Mesenchymal stem cell (in vitro differentiated cells and primary cell): ENCODE results near the gene OSBPL3.

ENCODE experiments used
- DNase-seq: peaks from one replicate; pipeline ENCODE4 v3.0.0-alpha.2; 2013
- H2AFZ ChIP-seq: one replicate; pipeline ENCODE4 v1.6.1; 2013; ENCODE audit warnings: low read depth, mild to moderate bottlenecking, control low read depth, inconsistent platforms, low read length, moderate library complexity
- H2AK5ac ChIP-seq: 2 replicates; pipeline ENCODE4 v1.6.1; 2013; ENCODE audit warnings: low read length, moderate library complexity, mild to moderate bottlenecking, inconsistent platforms; ENCODE audit not compliant: severe bottlenecking
- H2BK120ac ChIP-seq: one replicate; pipeline ENCODE4 v1.6.1; 2013; ENCODE audit warnings: low read depth, mild to moderate bottlenecking, inconsistent platforms, low read length, moderate library complexity
- H2BK12ac ChIP-seq, 2 experiments: one replicate each; pipeline ENCODE4 v1.6.1; 2013; ENCODE audit warnings: inconsistent platforms in 2 of 2, low read length in 2 of 2, mild to moderate bottlenecking in 2 of 2, moderate library complexity in 2 of 2, control low read depth in 1 of 2
- H2BK15ac ChIP-seq: one replicate; pipeline ENCODE4 v1.6.1; 2013; ENCODE audit warnings: mild to moderate bottlenecking, low read depth, inconsistent platforms; ENCODE audit not compliant: poor library complexity, severe bottlenecking
- H2BK5ac ChIP-seq: 2 replicates; pipeline ENCODE4 v1.6.1; 2013; ENCODE audit warnings: low read depth, mild to moderate bottlenecking, low read length, control low read depth, inconsistent platforms; ENCODE audit not compliant: poor library complexity, severe bottlenecking
- H3K14ac ChIP-seq, 2 experiments: one replicate each; pipeline ENCODE4 v1.6.1; 2013; ENCODE audit warnings: inconsistent platforms in 2 of 2, low read length in 2 of 2, control low read depth in 1 of 2, mild to moderate bottlenecking in 1 of 2, moderate library complexity in 1 of 2
- H3K18ac ChIP-seq, 2 experiments: one replicate each; pipeline ENCODE4 v1.6.1; 2013; ENCODE audit warnings: inconsistent platforms in 2 of 2, low read length in 2 of 2, control low read depth in 1 of 2, low read depth in 1 of 2, mild to moderate bottlenecking in 1 of 2
- H3K23ac ChIP-seq, 2 experiments: one replicate each; pipeline ENCODE4 v1.6.1; 2013; ENCODE audit warnings: inconsistent platforms in 2 of 2, low read length in 2 of 2, mild to moderate bottlenecking in 2 of 2, moderate library complexity in 2 of 2, control low read depth in 1 of 2
- H3K27ac ChIP-seq: 2 replicates; pipeline ENCODE4 v1.5.1; 2013; ENCODE audit warnings: mild to moderate bottlenecking, moderate library complexity, low read length, control low read depth, inconsistent platforms; ENCODE audit not compliant: poor library complexity, severe bottlenecking
- H3K27me3 ChIP-seq, 2 experiments: 2 replicates each; pipeline versions ENCODE4 v1.6.1 to v1.7.0; 2013; ENCODE audit warnings: low read length in 2 of 2, mild to moderate bottlenecking in 2 of 2, moderate library complexity in 2 of 2, control low read depth in 1 of 2, inconsistent platforms in 1 of 2; ENCODE audit not compliant: control insufficient read depth in 1 of 2, insufficient read depth in 1 of 2
- H3K36me3 ChIP-seq, 2 experiments: 2 replicates each; pipeline versions ENCODE4 v1.6.1 to v1.7.0; 2013; ENCODE audit warnings: low read length in 2 of 2, control low read depth in 1 of 2, inconsistent platforms in 1 of 2, low read depth in 1 of 2, mild to moderate bottlenecking in 1 of 2; ENCODE audit not compliant: insufficient read depth in 2 of 2, control insufficient read depth in 1 of 2
- H3K4ac ChIP-seq, 2 experiments: one replicate each; pipeline ENCODE4 v1.6.1; 2013; ENCODE audit warnings: inconsistent platforms in 2 of 2, low read length in 2 of 2, mild to moderate bottlenecking in 2 of 2, moderate library complexity in 2 of 2, control low read depth in 1 of 2, low read depth in 1 of 2
- H3K4me1 ChIP-seq: 2 replicates; pipeline ENCODE4 v1.6.1; 2013; ENCODE audit warnings: low read depth, low read length, control low read depth; ENCODE audit not compliant: control insufficient read depth, insufficient read depth
- H3K4me2 ChIP-seq: 2 replicates; pipeline ENCODE4 v1.6.1; 2013; ENCODE audit warnings: low read length, mild to moderate bottlenecking, inconsistent platforms; ENCODE audit not compliant: poor library complexity, severe bottlenecking
- H3K4me3 ChIP-seq, 2 experiments: 2 replicates each; pipeline versions ENCODE4 v1.5.1 to v1.7.0; 2013; ENCODE audit warnings: low read length in 2 of 2, mild to moderate bottlenecking in 2 of 2, control low read depth in 1 of 2, low read depth in 1 of 2; ENCODE audit not compliant: insufficient read depth in 1 of 2
- H3K79me1 ChIP-seq: replicated peaks from 2 replicates; pipeline ENCODE4 v1.6.1; 2013; ENCODE audit warnings: mild to moderate bottlenecking, control low read depth, low read length, inconsistent platforms; ENCODE audit not compliant: poor library complexity, severe bottlenecking
- H3K9ac ChIP-seq: 2 replicates; pipeline ENCODE4 v1.7.0; 2013; ENCODE audit warnings: mild to moderate bottlenecking, low read length, moderate library complexity
- H3K9me3 ChIP-seq: 2 replicates; pipeline ENCODE4 v1.7.0; 2013; ENCODE audit warnings: mild to moderate bottlenecking, low read length; ENCODE audit not compliant: control insufficient read depth
- H4K8ac ChIP-seq: one replicate; pipeline ENCODE4 v1.6.1; 2013; ENCODE audit warnings: inconsistent platforms, mild to moderate bottlenecking, low read length, moderate library complexity
- H4K91ac ChIP-seq: one replicate; pipeline ENCODE4 v1.6.1; 2013; ENCODE audit warnings: mild to moderate bottlenecking, low read length, inconsistent platforms
- WGBS: methylation state at CpG from one replicate; pipeline ENCODE4 v1.1.7; 2013; ENCODE audit warnings: mixed read lengths; 5-methylcytosine and 5-hydroxymethylcytosine counted together

Gene OSBPL3

DNA sequence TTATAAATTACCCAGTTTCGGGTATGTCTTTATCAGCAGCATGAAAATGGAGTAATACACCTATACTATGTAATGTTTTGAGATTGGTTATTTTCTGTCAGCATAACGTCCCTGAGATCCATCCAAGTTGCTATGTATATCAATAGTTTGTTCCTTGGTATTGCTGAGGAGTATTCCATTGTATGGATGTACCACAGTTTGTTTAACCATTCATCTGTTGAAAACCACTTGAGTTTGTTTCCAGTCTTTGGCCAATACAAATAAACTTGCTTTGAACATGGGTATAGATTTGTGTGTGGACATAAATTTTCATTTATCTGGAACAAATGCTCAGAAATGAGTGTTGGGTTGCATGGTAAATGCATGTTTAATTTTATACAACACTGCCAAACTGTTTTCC lies 119.4 kb downstream of the OSBPL3 start:
- Histone ChIP-seq H3K4me2 (no peak overlapping the region), H3K23ac (no peak overlapping the region), H4K8ac (no peak overlapping the region), H3K36me3 (peaks cover 11 to 95% of the 10 kb centered on the region in 2 experiments), H3K9me3 (no peaks in the 10 kb centered on the region), H3K18ac (no peak overlapping the region), H3K9ac (no peak overlapping the region), H4K91ac (no peak overlapping the region), H3K4me1 (no peaks in the 10 kb centered on the region), H3K4ac (no peak overlapping the region), H2BK120ac (no peak overlapping the region), H3K4me3 (no peak overlapping the region), H2BK5ac (no peak overlapping the region), H2BK12ac (no peak overlapping the region), H3K27me3 (no peaks in the 10 kb centered on the region), H3K14ac (no peak overlapping the region), H3K27ac (no peak overlapping the region), H2AK5ac (no peak overlapping the region), H3K79me1 (peaks cover 2% of the 10 kb centered on the region), H2AFZ (no peak overlapping the region), H2BK15ac (no peak overlapping the region)
- no peak for DNase-seq
- WGBS, result 100% methylated on average over 1 of the region's 2 CpGs

DNA sequence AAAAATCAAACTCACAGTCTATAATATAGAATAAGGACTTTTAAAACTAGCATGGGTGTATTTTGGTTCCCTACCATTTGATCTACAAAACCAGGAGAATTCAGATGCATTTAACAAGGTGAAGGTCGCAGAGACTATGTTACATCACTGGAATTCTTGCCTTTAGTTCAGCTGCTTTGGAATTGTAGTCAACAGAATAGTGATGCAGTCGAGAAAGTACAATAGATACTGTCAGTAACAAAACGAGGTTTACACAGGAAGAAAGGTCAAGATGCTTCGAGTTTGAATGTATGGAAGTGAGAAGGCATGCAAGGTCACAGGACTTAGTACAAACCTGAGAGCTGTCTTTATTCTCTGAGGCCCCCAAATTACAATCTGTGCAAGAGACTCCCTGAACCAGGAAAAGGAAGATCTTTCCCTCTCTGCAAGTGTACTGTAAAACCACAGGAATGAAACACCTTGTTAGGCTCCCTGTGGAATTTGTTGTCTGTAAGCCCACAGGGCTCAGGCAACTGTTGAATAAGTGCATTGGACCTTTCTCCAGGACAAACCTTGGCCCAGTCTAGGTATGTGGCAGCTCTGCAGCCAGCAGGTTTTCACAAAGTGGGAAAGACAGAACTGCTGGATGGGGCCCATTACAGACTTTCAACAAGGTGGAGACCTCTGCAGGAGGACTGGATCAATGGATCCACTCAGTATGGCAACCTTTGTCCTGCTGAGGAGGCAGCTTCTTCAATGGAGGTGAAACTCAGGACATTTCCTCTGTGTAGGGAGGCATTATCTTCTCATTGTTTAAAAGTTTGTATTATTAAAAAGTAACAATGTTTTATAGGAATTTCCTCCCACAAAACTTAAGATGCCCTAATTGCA lies 121.6 kb downstream of the OSBPL3 start:
- no peak overlapping the region for H3K9ac ChIP-seq
- no peak overlapping the region for H4K8ac ChIP-seq
- no peaks in the 10 kb centered on the region for H3K27me3 ChIP-seq
- no peak overlapping the region for H3K27ac ChIP-seq
- H3K4me3 ChIP-seq, result no peak overlapping the region
- H3K14ac ChIP-seq, result no peak overlapping the region
- no peak overlapping the region for H2BK120ac ChIP-seq
- H4K91ac ChIP-seq, result no peak overlapping the region
- H2BK15ac ChIP-seq, result no peak overlapping the region
- no peak overlapping the region for H3K23ac ChIP-seq
- no peak overlapping the region for H2AFZ ChIP-seq
- H3K4me1 ChIP-seq, result no peaks in the 10 kb centered on the region
- H3K4me2 ChIP-seq, result no peak overlapping the region
- peaks cover 1% of the 10 kb centered on the region for H3K79me1 ChIP-seq
- no peaks in the 10 kb centered on the region for H3K9me3 ChIP-seq
- H2AK5ac ChIP-seq, result no peak overlapping the region
- no peak overlapping the region for H3K18ac ChIP-seq
- no peak for DNase-seq
- H3K4ac ChIP-seq, result no peak overlapping the region
- WGBS, result 83% methylated on average over 4 of the region's 4 CpGs
- H2BK12ac ChIP-seq, result no peak overlapping the region
- no peak overlapping the region for H2BK5ac ChIP-seq
- peaks cover 9 to 85% of the 10 kb centered on the region in 2 experiments for H3K36me3 ChIP-seq

DNA sequence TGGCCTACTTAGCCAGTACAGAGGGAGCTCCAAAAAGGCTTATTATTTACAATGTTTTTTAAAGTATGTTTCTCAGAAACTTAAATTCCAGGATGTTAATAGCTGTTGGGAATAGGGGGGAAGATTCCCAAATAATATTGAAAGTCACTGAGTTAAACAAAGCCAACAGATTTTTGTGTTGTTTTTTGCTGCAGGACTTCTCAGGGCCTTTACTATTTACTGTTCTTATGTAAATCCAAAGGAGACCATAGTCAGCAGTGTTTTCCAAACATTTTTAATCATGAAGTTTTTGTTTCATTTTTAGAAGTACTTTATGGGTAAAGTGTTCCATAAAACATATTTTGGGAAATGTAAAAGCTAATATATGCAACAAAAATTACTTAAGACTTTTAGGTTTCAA lies 122.4 kb downstream of the OSBPL3 start:
- Histone ChIP-seq H3K4me1 (no peaks in the 10 kb centered on the region), H2BK5ac (no peak overlapping the region), H3K9me3 (no peaks in the 10 kb centered on the region), H4K8ac (no peak overlapping the region), H2AFZ (no peak overlapping the region), H2BK12ac (no peak overlapping the region), H3K9ac (no peak overlapping the region), H3K4me2 (no peak overlapping the region), H3K4me3 (no peak overlapping the region), H3K4ac (no peak overlapping the region), H3K27ac (no peak overlapping the region), H4K91ac (no peak overlapping the region), H3K36me3 (peaks cover 2 to 84% of the 10 kb centered on the region in 2 experiments), H3K18ac (no peak overlapping the region), H3K79me1 (no peaks in the 10 kb centered on the region), H3K27me3 (no peaks in the 10 kb centered on the region), H2BK120ac (no peak overlapping the region), H3K23ac (no peak overlapping the region), H2AK5ac (no peak overlapping the region), H3K14ac (no peak overlapping the region), H2BK15ac (no peak overlapping the region)
- DNase-seq, result no peak

DNA sequence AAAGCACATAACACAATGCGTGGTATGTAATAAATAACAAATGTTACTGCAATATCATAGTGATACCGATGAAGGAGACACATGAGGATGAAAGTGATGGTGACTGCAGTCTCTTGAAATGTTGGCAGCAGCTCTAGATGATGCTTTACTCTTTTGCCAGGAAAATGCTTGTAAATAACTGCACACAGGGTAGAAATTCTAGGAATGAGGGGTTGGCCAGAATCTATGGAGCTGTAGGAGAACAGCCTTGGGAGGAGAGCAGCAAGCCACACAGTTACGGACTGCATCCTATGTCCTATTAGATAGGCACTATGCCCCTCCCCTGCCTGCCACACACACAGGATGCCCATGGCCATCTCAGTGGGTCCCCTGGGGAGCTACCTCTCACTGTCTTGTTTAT lies 125.1 kb downstream of the OSBPL3 start:
- Histone ChIP-seq H3K14ac (no peak overlapping the region), H2AK5ac (no peak overlapping the region), H2AFZ (no peak overlapping the region), H4K91ac (no peak overlapping the region), H2BK120ac (no peak overlapping the region), H3K18ac (no peak overlapping the region), H2BK12ac (no peak overlapping the region), H3K9me3 (no peaks in the 10 kb centered on the region), H3K4me2 (no peak overlapping the region), H3K9ac (no peak overlapping the region), H2BK15ac (no peak overlapping the region), H3K36me3 (peaks cover 0 to 88% of the 10 kb centered on the region in 2 experiments), H3K23ac (no peak overlapping the region), H3K4me1 (peaks cover 1% of the 10 kb centered on the region), H3K4ac (peak overlapping the region in 1 of 2 experiments; percentile 25), H3K79me1 (no peaks in the 10 kb centered on the region), H3K27ac (no peak overlapping the region), H3K27me3 (no peaks in the 10 kb centered on the region), H3K4me3 (no peak overlapping the region), H4K8ac (no peak overlapping the region), H2BK5ac (no peak overlapping the region)
- 100% methylated on average over 3 of the region's 3 CpGs for WGBS
- no peak for DNase-seq
